Gastrocnemius medialis (tissue), 4 donors: Measurements from ENCODE around the gene IGFBP4. TPM values are rescaled to one million over a fixed set of nuclear protein-coding genes. Genes with fewer than 3 reads are reported as not detected.

ENCODE experiments used
- ATAC-seq, 2 donors: fragments of 150-250 bp; one replicate each; pipeline ENCODE4 v1.9.1; 2016
- DNase-seq, 2 donors: peaks; one replicate each; pipeline ENCODE4 v3.0.0-alpha.2; 2019
- H3K27ac ChIP-seq, 4 donors: fragments of 200-600 bp; sonication (generic); 1 replicate in 1 of 4; 2 replicates in 3 of 4; pipeline ENCODE4 v1.5.1; 2016 to 2018; ENCODE audit warnings: mild to moderate bottlenecking in 2 of 4, moderate library complexity in 1 of 4
- H3K27me3 ChIP-seq, 3 donors: fragments of 200-600 bp; sonication (generic) in 2 of 3; 1 replicate in 1 of 3; 2 replicates in 2 of 3; pipeline versions ENCODE4 v1.5.1 to v1.6.0; 2016 to 2019; ENCODE audit warnings: mild to moderate bottlenecking in 1 of 3, moderate library complexity in 1 of 3
- H3K36me3 ChIP-seq, 2 donors: fragments of 200-600 bp; sonication (generic) in 1 of 2; one replicate each; pipeline ENCODE4 v1.5.1; 2017 to 2018
- H3K4me1 ChIP-seq, 2 donors: fragments of 200-600 bp; sonication (generic) in 1 of 2; one replicate each; pipeline ENCODE4 v1.5.1; 2016 to 2017; ENCODE audit warnings: mild to moderate bottlenecking in 2 of 2
- H3K4me3 ChIP-seq, 4 donors: fragments of 200-600 bp; sonication (generic) in 3 of 4; 1 replicate in 1 of 4; 2 replicates in 3 of 4; pipeline ENCODE4 v1.5.1; 2016 to 2019; ENCODE audit warnings: mild to moderate bottlenecking in 2 of 4
- H3K9me3 ChIP-seq, 3 donors: fragments of 200-600 bp; sonication (generic) in 2 of 3; 1 replicate in 1 of 3; 2 replicates in 2 of 3; pipeline ENCODE4 v1.5.1; 2016 to 2019
- POLR2A ChIP-seq, 2 donors: fragments of 450-650 bp; IDR thresholded peaks; one replicate each; pipeline ENCODE4 v1.6.1; 2017; ENCODE audit warnings: antibody characterized with exemption in 2 of 2, mild to moderate bottlenecking in 2 of 2, moderate library complexity in 2 of 2
- in situ Hi-C, 4 donors: fragments of 200-750 bp; cut with MboI; loops; one replicate each; pipeline versions ENCODE4 v1.15.0 to v1.8.0; 2017; ENCODE audit warnings: low sequenced_read_pairs in 4 of 4
- intact Hi-C: fragments of 100-400 bp; cut with DNase I; formaldehyde crosslinking; loops from one replicate; pipeline ENCODE4 v1.15.1; 2023; ENCODE audit warnings: low total_unique reads
- total RNA-seq, 4 donors: library from RNA; depleted of rRNA; stranded (reverse); fragments of >200 nt; gene quantifications; one replicate each; pipeline versions ENCODE4 v1.1.0 to v1.2.3, GENCODE V29; 2016
- TF ChIP-seq, protein P1 (sequence below), 5 experiments: fragments of 450-650 bp in 3 of 5; fragments of 200-600 bp in 2 of 5; sonication (generic) in 2 of 5; IDR thresholded peaks in 4 of 5; conservative IDR thresholded peaks in 1 of 5; 1 replicate in 4 of 5; 2 replicates in 1 of 5; pipeline ENCODE4 v1.5.1; 2016 to 2019; ENCODE audit warnings: antibody characterized with exemption in 5 of 5, mild to moderate bottlenecking in 3 of 5, moderate library complexity in 3 of 5

IGFBP4 gene
- total RNA-seq, 4 donors from 2014 or later: 14.5 to 56.8 (median 36.5) TPM

DNA sequence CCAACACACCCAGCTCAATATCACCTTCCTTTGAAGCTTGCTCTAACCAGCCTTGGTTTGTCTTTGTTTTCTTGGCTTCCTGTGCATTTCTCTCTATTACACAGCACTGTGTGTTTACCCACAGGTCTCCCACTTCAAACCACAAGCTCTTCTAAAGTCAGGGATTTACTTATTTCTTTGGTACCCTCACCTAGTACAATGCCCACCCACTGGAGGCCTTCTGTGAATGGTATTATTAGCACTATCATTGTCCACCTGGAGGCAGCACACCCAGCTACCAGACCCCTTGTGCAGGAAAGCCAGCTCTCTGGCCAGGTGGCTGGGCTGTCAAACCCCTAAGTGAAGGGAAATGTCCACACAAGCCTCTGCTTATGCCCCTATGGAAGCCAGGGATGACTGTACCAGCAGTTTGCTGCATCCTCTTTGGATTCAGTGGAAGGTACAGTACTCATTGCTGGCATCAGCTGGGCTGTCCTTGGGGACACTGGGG is 16.2 kb upstream of the IGFBP4 start:
- ATAC-seq: no peak
- intact Hi-C loops: no loop called here
- Histone ChIP-seq H3K9me3 (no peaks in the 10 kb centered on the region), H3K4me3 (no peak overlapping the region), H3K27me3 (no peaks in the 10 kb centered on the region), H3K27ac (no peak overlapping the region), H3K36me3 (no peaks in the 10 kb centered on the region), H3K4me1 (peaks cover 6 to 8% of the 10 kb centered on the region in 2 donors)
- DNase-seq: no peak
- in situ Hi-C loops: loop anchor here in 1 of 4 donors (25.0 kb wide), 1 partner anchor 110 kb away; no protein-coding TSS in a partner anchor
- TF ChIP-seq, protein P1, sequence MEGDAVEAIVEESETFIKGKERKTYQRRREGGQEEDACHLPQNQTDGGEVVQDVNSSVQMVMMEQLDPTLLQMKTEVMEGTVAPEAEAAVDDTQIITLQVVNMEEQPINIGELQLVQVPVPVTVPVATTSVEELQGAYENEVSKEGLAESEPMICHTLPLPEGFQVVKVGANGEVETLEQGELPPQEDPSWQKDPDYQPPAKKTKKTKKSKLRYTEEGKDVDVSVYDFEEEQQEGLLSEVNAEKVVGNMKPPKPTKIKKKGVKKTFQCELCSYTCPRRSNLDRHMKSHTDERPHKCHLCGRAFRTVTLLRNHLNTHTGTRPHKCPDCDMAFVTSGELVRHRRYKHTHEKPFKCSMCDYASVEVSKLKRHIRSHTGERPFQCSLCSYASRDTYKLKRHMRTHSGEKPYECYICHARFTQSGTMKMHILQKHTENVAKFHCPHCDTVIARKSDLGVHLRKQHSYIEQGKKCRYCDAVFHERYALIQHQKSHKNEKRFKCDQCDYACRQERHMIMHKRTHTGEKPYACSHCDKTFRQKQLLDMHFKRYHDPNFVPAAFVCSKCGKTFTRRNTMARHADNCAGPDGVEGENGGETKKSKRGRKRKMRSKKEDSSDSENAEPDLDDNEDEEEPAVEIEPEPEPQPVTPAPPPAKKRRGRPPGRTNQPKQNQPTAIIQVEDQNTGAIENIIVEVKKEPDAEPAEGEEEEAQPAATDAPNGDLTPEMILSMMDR (IDR thresholded peaks at IDR 0.05 in 4 of 5, conservative IDR thresholded peaks at IDR 0.05 in 1 of 5): no peak
- TF ChIP-seq POLR2A (IDR thresholded peaks at IDR 0.05): no peak

DNA sequence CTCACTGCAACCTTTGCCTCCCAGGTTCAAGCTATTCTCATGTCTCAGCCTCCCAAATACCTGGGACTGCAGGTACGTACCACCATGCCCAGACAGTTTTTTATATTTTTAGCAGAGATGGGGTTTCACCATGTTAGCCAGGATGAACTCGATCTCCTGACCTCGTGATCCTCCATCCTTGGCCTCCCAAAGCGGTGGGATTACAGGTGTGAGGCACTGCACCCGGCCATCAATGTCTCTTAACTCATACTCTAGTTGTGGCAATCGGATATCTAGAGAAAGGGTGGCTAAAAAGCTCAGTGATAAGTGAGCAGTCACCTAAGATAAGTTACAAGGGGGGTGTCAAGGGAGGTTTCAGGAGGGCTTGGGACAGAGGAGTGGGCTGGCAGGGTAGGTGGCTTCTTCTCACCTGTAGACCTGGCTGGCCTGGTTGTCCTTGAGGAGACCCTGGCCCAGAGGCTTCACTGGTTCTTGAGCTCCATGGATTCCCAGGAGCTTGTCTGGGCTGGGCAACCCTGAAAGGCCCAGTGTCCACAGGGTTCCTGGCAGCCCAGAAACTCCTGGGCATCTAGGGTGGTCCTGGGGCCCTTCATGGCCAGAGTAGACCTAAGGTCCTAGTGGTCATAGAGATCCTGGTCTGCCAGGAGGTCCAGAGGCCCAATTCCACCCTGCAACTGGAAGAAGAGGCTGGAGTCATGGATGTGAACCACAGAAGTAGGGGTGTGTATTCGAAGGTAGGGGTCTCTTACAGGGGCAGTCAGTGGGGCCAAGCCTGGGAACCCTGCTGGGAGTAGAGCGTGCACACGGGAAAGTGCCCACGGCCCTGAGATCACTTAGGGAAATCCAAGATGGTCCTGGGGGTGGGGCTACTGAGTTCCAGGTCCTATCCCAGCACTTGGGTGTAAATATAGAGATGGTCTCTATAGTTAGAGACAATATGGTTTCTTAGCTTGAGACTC is 12.7 kb upstream of the IGFBP4 start:
- H3K4me3 ChIP-seq: no peak overlapping the region
- in situ Hi-C loops: loop anchor here in 1 of 4 donors (25.0 kb wide), 1 partner anchor 107 kb away; no protein-coding TSS in a partner anchor
- peaks cover 0 to 8% of the 10 kb centered on the region in 2 donors for H3K4me1 ChIP-seq
- TF ChIP-seq, protein P1 (IDR thresholded peaks at IDR 0.05 in 4 of 5, conservative IDR thresholded peaks at IDR 0.05 in 1 of 5): no peak
- TF ChIP-seq POLR2A (IDR thresholded peaks at IDR 0.05): no peak
- ATAC-seq (no peak), DNase-seq (no peak)
- no peaks in the 10 kb centered on the region for H3K9me3 ChIP-seq
- H3K27ac ChIP-seq: no peak overlapping the region
- intact Hi-C loops: loop anchor here (5.0 kb wide), 1 partner anchor 68 kb away; the partner anchor contains the start of gene GJD3
- H3K36me3 ChIP-seq: no peaks in the 10 kb centered on the region
- H3K27me3 ChIP-seq: no peaks in the 10 kb centered on the region

DNA sequence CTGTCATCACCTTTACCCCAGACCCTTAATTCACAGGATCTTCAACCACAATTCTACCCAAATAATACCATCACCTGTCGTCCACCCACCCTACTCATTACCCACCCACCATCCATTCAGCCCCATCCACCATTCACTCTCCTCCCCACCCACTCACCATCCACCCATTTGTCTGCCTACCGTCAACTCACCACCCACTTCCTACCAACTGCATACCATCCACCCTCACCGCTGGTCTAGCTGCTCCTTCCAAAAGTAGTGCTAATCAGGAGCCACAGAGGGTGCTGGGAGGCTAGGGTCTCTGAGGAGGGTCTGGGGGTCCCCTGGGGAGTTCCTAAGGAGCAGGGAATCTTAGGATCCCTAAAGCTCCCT is 12.0 kb upstream of the IGFBP4 start:
- Histone ChIP-seq H3K4me3 (no peak overlapping the region), H3K9me3 (no peaks in the 10 kb centered on the region), H3K27ac (no peak overlapping the region), H3K4me1 (peaks cover 0 to 8% of the 10 kb centered on the region in 2 donors), H3K36me3 (no peaks in the 10 kb centered on the region), H3K27me3 (no peaks in the 10 kb centered on the region)
- ATAC-seq: no peak
- intact Hi-C loops: loop anchor here (5.0 kb wide), 1 partner anchor 69 kb away; the partner anchor contains the start of gene GJD3
- in situ Hi-C loops: loop anchor here in 1 of 4 donors (25.0 kb wide), 1 partner anchor 106 kb away; no protein-coding TSS in a partner anchor
- DNase-seq: no peak
- TF ChIP-seq, protein P1 (IDR thresholded peaks at IDR 0.05 in 4 of 5, conservative IDR thresholded peaks at IDR 0.05 in 1 of 5): no peak
- TF ChIP-seq POLR2A (IDR thresholded peaks at IDR 0.05): no peak

DNA sequence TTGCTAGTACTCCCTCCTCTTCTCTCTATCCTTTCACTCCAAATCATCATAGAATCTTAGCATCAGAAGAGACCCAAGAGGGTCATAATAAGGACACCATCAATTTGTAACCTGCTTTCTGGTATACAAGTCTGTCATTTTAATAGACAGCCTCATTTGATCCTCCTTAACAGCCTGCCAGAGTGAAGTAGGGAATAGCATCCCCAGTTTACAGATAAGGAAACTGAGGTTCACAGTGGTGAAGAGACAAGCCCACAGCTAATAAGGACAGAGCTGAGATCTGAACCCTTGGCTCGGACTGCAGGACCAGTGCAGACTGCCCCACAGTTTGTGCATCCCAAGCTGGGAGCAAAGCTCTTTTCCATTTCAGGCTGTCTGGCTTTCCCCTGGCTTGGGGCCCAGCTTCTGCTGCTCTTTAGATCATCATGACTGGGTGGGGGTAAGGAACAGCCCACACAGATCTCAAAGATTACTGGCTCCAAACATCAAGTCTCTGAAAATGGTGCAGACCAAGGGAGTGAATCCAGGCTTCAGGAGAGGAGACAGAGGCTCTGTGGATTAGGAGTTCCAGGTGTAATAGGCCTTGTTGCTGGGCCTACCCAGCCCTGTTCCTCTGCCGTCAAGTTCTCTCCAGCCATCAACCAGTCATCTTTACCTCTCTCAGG is 10.3 kb upstream of the IGFBP4 start:
- no peak for TF ChIP-seq POLR2A (IDR thresholded peaks at IDR 0.05)
- TF ChIP-seq, protein P1 (IDR thresholded peaks at IDR 0.05 in 4 of 5, conservative IDR thresholded peaks at IDR 0.05 in 1 of 5): no peak
- intact Hi-C loops: loop anchor here (5.0 kb wide), 1 partner anchor 71 kb away; the partner anchor contains the start of gene GJD3
- no peak for DNase-seq

More for the DNA sequence above, 10.3 kb upstream of the IGFBP4 start:
- no peak for ATAC-seq
- H3K4me3 ChIP-seq: no peak overlapping the region
- in situ Hi-C loops: loop anchor here in 1 of 4 donors (25.0 kb wide), 1 partner anchor 104 kb away; no protein-coding TSS in a partner anchor
- H3K9me3 ChIP-seq: no peaks in the 10 kb centered on the region
- H3K36me3 ChIP-seq: no peaks in the 10 kb centered on the region
- H3K27ac ChIP-seq: peak overlapping the region in 1 of 4 donors; percentile 12
- peaks cover 0 to 8% of the 10 kb centered on the region in 2 donors for H3K4me1 ChIP-seq
- no peaks in the 10 kb centered on the region for H3K27me3 ChIP-seq
